Forelimb muscle (tissue), 1 donor: Measurements from ENCODE around the gene CAMKK1. TPM values are rescaled to one million over a fixed set of nuclear protein-coding genes. Genes with fewer than 3 reads are reported as not detected.

Source experiments
- DNase-seq: peaks from one replicate; pipeline ENCODE4 v3.0.0-alpha.2; 2013; ENCODE audit warnings: low read depth
- polyA plus RNA-seq: library from polyadenylated mRNA; unstranded; fragments of 120-200 nt; gene quantifications from one replicate; pipeline ENCODE4 v1.2.1, GENCODE V29; 2013; ENCODE audit not compliant: insufficient read length

The CAMKK1 gene
- polyA plus RNA-seq, 1 donor, result 8.4 TPM

GRCh38 chr17:3896968-3897235 is 4.0 kb upstream of the CAMKK1 start:
- no peak for DNase-seq

GRCh38 chr17:3896108-3896967 is 3.5 kb upstream of the CAMKK1 start:
- no peak for DNase-seq

- DNase-seq, result no peak
Observed at GRCh38 chr17:3895354-3895753, 2.5 kb upstream of the CAMKK1 start.

- no peak for DNase-seq
Observed at GRCh38 chr17:3894911-3895343, 2.1 kb upstream of the CAMKK1 start.

- DNase-seq, result no peak
Observed at GRCh38 chr17:3894188-3894587, 1.3 kb upstream of the CAMKK1 start.

GRCh38 chr17:3893720-3894116 is 865 bp upstream of the CAMKK1 start:
- DNase-seq, result no peak

GRCh38 chr17:3892095-3892998 is 506 bp downstream of the CAMKK1 start:
- no peak for DNase-seq

- DNase-seq, result no peak
Observed at GRCh38 chr17:3891626-3892094, 1.2 kb downstream of the CAMKK1 start.

- no peak for DNase-seq
Observed at GRCh38 chr17:3890878-3891219, 2.0 kb downstream of the CAMKK1 start.

GRCh38 chr17:3890082-3890877 is 2.6 kb downstream of the CAMKK1 start:
- no peak for DNase-seq

- no peak for DNase-seq
Observed at GRCh38 chr17:3889325-3890012, 3.4 kb downstream of the CAMKK1 start.

GRCh38 chr17:3888343-3889171 is 4.3 kb downstream of the CAMKK1 start:
- DNase-seq, result peak; percentile 53

- DNase-seq, result no peak
Observed at GRCh38 chr17:3887804-3888203, 5.0 kb downstream of the CAMKK1 start.

- DNase-seq, result no peak
Observed at GRCh38 chr17:3887394-3887793, 5.5 kb downstream of the CAMKK1 start.

GRCh38 chr17:3886776-3887175 is 6.1 kb downstream of the CAMKK1 start:
- no peak for DNase-seq

- DNase-seq, result no peak
Observed at GRCh38 chr17:3885970-3886369, 6.9 kb downstream of the CAMKK1 start.

GRCh38 chr17:3885271-3885670 is 7.6 kb downstream of the CAMKK1 start:
- no peak for DNase-seq

- no peak for DNase-seq
Observed at GRCh38 chr17:3884188-3884587, 8.7 kb downstream of the CAMKK1 start.

- DNase-seq, result no peak
Observed at GRCh38 chr17:3882276-3882675, 10.6 kb downstream of the CAMKK1 start.

GRCh38 chr17:3880983-3881382 is 11.9 kb downstream of the CAMKK1 start:
- no peak for DNase-seq
